PFSK-1 (cell line): ENCODE data around the gene ZNF764. TPM values are rescaled to one million over a fixed set of nuclear protein-coding genes. Genes with fewer than 3 reads are reported as not detected.

Source experiments
- FOXP2 ChIP-seq: optimal IDR thresholded peaks from 2 replicates; pipeline ENCODE3; 2011; ENCODE audit warnings: borderline replicate concordance, control low read depth, inconsistent platforms; ENCODE audit not compliant: insufficient read depth; ENCODE audit errors: extremely low read length, extremely low read depth
- POLR2AphosphoS5 ChIP-seq: IDR thresholded peaks from 2 replicates; pipeline ENCODE4 v1.6.1; 2012; ENCODE audit warnings: low read depth, mild to moderate bottlenecking, control low read depth, low read length, moderate library complexity
- REST ChIP-seq, 2 experiments: IDR thresholded peaks; 2 replicates each; pipeline versions ENCODE4 v1.6.1 to v1.8.0; 2011 to 2012; ENCODE audit warnings: low read depth in 2 of 2, low read length in 2 of 2, control low read depth in 1 of 2, inconsistent platforms in 1 of 2, mild to moderate bottlenecking in 1 of 2, moderate library complexity in 1 of 2; ENCODE audit not compliant: insufficient read depth in 1 of 2
- SIN3A ChIP-seq: IDR thresholded peaks from 2 replicates; pipeline ENCODE4 v1.6.1; 2012; ENCODE audit warnings: mild to moderate bottlenecking, low read length, moderate library complexity, borderline replicate concordance; ENCODE audit not compliant: insufficient read depth
- TAF1 ChIP-seq: IDR thresholded peaks from 2 replicates; pipeline ENCODE4 v1.6.1; 2012; ENCODE audit warnings: low read length, control low read depth, borderline replicate concordance; ENCODE audit not compliant: insufficient read depth
- polyA plus RNA-seq: library from polyadenylated mRNA; unstranded; fragments of >200 nt; gene quantifications from one replicate; pipeline ENCODE4 v1.2.1, GENCODE V29; 2012; ENCODE audit warnings: low read depth, missing spikeins; ENCODE audit not compliant: insufficient read length

Gene ZNF764
- 5.3 TPM for polyA plus RNA-seq

DNA sequence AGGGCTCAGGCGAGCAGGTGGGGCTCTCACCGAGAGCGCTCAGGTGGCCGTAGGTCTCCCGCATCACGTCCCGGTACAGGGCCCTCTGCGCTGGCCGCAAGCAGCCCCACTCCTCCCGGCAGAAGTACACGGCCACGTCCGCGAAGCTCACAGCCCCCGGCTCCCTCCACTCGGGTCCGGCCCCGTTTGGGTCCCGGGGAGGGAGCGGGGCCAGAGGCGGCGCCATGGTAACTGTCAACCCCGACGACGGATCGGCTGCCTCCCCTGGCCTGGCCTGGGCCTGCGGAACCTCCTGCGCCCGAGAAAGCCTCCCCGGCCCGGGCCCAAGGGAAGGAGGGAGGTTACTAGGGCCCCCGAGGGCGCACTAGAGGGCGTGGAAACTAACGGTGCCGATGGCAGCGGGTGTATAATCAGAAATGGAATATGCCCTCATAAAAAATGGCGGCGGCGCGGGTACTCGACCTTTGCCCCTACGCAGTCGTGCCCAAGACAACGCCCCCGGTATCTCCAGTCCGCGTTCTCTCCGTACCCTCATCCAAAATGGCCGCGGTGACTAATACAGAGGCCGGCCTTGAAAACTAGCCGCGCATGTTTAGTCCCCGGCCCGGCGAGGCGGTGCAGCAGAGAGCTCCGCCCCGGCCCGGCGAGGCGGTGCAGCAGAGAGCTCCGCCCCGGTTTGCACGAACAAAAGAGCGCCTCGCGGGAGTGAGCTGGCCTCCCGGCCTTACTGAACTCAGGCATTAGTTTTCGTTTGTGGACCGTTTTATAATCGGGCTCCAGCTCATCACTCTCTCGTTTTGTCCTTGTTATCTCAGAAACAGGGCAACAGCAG is at the start of gene ZNF764:
Gene ZNF764, minus strand, starts transcription at position 418 of the 832 bp plus-strand sequence. Its CDS starts 192 bp downstream, at position 226.
- TF ChIP-seq REST (IDR thresholded peaks at IDR 0.05; ENCODE audit: insufficient read depth in 1 of 2, low read depth in 2 of 2, low read length in 2 of 2) (no peak), POLR2AphosphoS5 (peak; percentile 75; the same call in 1 of the 2 replicates), TAF1 (0 out of 2 replicates have a peak, but pooled peaks have one; percentile 37)

GRCh38 chr16:30606004-30606403 is 47.8 kb upstream of the ZNF764 start:
- TF ChIP-seq REST (IDR thresholded peaks at IDR 0.05; ENCODE audit: insufficient read depth in 1 of 2, low read depth in 2 of 2, low read length in 2 of 2) (no peak), TAF1 (no peak), FOXP2 (no peak), SIN3A (no peak), POLR2AphosphoS5 (no peak)

DNA sequence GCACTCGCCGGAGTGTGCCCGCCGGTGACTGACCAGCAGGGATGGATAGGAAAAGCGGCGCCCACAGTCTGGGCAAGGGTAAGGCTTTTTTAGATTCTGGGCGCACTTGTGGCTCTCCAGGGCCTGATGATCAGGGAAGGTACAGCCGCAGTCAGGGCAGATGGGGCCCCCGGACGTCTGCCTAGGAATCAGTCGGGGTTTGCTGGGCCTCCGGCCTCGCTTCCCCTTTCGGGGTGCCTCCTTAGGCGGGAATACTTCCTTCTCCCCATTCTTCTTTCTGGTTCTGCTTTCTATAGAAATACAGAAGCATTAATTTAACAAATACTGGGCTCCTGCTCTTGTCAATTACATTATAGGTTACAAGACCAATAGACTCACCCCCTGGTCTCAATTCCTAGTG is 47.0 kb upstream of the ZNF764 start:
- TF ChIP-seq FOXP2, result no peak
- TF ChIP-seq TAF1, result no peak
- no peak for TF ChIP-seq POLR2AphosphoS5
- no peak for TF ChIP-seq REST (IDR thresholded peaks at IDR 0.05; ENCODE audit: insufficient read depth in 1 of 2, low read depth in 2 of 2, low read length in 2 of 2)
- TF ChIP-seq SIN3A, result no peak

DNA sequence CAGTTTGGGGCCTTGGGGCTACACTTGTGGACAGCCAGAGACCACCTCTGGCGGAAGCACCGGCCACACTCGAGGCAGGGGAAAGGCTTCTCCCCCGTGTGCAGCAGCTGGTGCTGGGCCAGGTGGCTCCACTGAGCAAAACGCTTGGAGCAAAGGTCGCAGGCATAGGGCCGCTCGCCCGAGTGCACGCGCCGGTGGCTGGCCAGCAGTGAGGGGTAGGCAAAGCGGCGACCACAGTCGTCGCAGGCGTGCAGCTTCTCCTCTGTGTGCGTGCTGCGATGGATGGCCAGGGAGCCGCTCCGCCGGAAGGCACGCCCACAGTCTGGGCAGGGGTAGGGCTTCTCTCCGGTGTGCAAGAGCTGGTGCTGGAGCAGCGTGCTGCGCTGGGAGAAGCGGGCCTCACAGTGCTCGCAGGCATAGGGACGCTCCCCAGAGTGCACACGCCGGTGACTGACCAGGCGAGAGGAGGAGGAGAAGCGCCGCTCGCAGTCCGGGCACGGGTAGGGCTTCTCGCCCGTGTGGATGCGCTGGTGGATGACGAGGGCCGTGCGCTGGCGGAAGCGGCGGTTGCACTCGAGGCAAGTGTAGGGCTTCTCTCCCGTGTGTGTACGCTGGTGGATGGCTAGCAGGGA is 46.3 kb upstream of the ZNF764 start:
- no peak for TF ChIP-seq TAF1
- no peak for TF ChIP-seq SIN3A
- TF ChIP-seq REST (IDR thresholded peaks at IDR 0.05; ENCODE audit: insufficient read depth in 1 of 2, low read depth in 2 of 2, low read length in 2 of 2), result no peak
- TF ChIP-seq FOXP2, result no peak
- TF ChIP-seq POLR2AphosphoS5, result no peak
